Ammon's horn (tissue), 1 donor: ENCODE data around the gene SLC18B1.

Experiments used
- DNase-seq: peaks from one replicate; pipeline ENCODE4 v3.0.0-alpha.2; 2016; ENCODE audit warnings: low spot score

The SLC18B1 gene

DNA sequence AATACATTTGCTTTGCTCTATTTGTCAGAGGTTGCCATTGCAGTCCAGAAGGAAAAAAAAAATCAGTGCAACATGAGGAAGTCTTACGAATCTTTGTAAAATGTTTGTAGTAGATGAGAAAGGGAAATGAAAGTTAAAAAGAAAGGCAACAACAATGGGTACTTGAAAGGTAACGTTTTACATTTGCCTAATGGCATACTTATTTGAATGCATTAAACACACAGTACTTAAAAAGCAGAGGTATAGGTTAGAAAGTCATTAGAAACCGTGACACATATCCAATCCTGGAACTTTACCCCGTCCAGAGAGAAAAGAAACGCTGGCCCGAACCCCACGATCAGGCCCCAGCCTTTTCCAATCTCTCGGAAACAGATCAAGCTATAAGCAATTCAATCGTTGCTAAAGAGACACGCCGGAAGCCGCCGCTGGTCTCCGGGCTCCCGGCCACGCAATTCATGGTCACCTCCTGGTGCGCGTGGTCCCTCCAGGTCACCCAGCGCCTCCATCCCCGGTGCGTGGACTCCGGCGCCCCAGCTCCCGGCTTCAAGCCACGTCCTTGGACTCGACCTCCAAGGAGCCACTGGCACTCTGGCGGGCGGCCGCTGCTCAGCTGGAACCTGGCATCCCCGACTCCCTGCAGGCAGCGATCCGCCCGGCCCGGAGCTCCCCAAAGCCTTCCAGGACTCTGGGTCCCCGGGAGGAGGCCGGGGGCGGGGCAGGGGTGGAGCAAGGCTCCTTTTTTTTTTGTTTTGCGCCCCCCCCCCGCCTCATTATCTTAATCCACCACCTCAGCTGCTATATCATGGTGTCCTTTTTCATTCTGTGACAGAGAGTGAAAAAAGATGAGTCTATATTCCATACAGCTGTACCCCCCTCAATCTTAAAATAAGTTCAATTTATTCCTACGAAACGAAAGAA, at the start of gene SLC18B1:
SLC18B1 (minus strand) TSS at position 687 of the 918 bp plus-strand sequence; CDS start at position 506, 181 bp downstream.
- DNase-seq: peak; percentile 71

DNA sequence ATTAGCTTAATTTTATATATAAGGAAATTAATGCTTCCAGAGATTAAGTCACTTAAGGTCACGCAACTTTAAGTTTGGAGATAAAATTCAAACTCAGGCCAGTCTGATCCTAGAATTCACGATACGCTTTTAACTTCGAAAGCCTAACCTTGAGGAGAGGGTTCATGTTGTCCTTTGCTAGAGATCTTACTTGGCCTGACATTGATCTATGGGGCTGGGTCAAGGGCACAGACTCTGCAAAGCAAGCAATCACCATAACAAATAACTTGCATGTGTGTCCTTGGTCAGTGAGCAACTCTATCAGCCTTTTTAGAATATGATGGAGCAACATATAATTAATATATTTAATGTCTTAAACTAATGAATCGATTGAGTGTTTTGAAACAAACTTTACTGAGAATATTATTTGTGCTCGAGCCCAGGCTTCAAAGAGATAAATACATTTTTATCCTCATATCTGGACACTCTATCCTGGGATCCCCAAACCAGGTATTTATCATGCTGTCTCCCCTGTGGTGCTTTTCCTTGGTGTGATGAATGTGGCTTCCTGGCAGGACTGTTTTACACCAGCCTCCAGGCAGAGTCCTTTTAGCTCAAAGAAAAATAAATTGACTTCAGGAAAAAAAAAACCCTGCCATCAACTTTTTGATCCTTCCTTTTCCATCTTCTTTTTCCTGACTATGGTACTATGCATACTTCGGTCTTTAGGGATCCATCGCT, 45.0 kb upstream of the SLC18B1 start:
- no peak for DNase-seq

DNA sequence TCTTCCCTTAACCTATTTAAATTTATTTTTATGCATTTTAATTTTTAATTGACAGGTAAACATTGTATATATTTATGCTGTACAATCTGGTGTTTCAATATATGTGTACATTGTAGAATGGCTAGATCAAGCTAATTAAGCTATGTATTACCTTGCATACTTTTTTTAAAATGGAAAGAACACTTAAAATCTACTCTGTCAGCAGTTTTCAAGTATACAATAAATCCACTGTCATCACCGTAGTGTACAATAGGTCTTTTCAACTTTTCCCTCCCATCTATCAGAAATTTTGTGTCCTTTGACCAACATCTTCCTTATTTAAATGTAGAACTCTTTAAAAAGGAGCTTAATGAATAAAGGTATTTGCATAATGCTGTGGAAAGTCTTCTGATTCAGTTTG, 43.5 kb upstream of the SLC18B1 start:
- DNase-seq: no peak

DNA sequence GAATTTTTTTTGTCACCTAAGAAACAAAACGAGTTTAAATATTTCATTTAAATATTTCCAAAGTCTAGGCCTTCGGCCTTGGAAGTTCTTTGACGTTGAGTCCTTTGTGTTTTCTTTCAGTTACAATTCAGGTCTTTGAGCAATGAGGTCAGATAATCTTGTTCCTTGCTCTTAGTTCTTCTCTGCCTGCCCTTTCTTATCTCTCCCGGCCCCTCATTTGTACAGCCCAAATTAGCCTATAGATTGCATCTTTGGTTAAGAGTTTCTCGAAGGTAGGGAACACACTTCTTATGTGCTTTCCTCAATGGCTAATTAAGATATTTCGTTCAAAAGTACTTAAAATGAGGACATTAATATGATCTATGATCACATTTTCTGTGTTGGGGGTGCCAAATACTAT, 34.5 kb upstream of the SLC18B1 start:
- no peak for DNase-seq

DNA sequence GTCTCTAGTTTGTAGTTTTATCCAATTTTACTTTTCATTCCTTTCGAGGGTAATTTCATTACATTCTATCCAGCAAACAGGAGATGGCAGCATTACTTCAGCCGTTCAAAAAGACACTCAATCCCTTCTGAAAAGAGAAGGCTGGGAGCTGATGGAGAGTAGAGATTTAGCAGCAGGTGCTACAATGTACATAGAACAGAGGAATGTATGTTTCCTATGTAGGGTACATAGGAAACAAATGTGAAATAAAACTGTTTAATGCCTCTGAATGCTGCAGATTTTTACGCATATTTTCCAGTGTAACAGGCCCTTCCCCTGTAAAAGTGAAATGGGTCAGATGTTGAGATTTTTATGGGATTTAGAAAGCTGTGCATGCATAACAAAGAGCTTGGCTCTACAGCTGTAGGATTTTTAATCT, 31.9 kb upstream of the SLC18B1 start:
- peak; percentile 73 for DNase-seq

DNA sequence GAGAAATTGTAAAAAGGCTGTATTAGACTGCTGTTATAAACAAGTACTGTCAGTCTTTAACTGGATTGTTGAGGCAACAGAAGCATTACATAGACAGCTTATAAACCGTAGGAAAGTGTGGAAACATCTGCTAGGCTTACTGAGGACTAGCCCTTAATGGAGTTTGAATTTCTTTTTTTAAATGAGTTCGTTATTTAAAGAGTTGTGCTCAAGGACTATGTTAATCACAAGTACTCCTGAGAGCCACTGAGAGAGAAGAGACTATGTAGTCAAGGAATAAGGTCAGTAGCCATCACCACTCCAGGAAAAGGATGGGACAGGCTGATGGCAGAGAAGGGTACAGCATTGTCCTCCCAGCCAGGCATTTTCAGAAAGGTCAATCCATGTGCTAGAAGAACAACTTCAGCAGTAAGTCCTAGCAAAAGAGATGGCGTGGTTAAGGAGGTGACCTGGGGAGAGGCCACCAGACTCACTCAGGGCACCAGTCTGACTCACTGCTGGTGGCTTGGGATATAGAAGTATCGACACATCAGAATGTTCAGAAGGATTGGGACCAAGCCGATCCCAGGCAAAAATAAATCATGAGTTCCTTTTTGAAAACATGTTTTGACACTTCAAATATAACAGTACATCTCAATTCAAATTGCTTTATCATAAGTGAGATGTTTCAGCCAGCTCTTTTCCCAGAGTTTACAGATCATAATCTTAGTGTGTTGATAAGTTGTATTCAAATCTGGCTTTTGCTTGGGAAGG, 22.4 kb upstream of the SLC18B1 start:
- no peak for DNase-seq

DNA sequence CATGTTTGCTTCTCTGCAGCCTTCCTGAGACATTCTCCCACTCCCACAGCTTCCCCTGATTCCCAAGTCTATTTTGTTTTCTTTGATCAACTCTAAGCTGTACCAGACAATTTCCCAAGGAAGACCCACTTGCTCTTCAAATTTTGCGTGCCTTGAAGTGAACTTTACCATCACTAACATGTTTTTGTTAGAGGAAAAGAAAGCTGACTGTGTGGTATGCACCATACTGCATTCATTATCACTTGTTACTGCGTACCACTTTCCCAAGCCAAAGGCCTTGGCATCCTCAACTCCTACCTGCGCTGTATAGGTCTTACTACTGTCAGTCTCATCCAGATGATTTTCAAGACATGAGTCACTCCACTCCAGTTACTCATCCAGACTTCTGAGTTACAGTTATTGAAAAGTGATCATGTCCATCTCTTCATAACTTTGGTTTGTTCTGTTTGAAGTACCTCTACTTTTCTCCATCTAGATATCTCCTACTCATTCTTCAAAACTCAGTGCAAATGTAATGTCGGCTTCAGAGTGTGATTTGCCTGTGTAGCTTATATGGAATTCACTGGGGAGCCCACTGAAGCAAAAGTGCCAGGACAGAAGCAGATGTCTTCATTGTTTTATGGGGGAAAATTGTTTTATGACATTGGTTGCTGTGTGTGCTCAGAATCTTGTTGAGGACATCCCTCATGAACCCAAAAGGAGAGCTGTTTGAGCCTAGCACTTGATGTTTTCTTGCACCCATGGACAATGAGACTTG, 21.1 kb upstream of the SLC18B1 start:
- DNase-seq: no peak

DNA sequence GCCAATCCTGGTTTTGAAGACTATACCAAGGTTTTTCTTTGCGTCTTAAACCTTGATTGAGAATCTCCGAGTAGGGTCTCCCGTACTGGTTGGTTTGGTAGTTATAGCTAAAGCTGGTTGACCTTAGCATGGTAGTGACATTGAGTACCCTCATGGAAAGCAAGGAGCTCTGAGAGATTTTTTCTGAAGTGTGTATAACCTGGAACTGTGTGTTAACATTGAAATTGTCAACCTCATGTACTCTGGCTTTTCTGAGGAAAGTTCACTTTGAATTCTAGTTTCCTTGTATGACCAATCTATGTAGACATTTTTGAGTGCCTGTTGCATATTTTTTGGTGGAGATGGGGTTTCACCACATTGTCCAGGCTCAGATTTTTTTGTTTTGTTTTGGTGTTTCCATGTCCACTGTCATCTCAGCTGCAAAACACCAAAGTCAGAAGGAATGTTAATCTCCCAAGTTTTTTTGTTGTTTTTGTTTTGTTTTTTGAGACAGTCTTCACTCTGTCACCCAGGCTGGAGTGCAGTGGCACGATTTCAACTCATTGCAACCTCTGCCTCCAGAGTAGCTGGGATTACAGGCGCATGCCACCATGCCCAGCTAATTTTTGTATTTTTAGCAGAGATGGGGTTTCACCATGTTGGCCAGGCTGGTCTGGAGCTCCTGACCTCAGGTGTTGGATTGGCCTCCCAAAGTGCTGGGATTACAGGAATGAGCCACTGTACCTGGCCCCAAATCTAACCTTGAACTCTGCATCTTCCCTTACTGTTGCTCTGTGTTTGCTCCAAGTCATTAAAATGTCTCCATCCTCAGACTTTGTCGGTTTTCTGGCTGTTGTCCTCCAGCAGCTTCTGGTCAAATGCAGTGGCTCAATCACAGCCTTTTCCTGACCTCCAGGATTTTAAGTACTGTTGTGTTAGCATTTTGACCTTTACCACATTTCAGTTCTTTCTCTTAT, 20.2 kb upstream of the SLC18B1 start:
- no peak for DNase-seq

DNA sequence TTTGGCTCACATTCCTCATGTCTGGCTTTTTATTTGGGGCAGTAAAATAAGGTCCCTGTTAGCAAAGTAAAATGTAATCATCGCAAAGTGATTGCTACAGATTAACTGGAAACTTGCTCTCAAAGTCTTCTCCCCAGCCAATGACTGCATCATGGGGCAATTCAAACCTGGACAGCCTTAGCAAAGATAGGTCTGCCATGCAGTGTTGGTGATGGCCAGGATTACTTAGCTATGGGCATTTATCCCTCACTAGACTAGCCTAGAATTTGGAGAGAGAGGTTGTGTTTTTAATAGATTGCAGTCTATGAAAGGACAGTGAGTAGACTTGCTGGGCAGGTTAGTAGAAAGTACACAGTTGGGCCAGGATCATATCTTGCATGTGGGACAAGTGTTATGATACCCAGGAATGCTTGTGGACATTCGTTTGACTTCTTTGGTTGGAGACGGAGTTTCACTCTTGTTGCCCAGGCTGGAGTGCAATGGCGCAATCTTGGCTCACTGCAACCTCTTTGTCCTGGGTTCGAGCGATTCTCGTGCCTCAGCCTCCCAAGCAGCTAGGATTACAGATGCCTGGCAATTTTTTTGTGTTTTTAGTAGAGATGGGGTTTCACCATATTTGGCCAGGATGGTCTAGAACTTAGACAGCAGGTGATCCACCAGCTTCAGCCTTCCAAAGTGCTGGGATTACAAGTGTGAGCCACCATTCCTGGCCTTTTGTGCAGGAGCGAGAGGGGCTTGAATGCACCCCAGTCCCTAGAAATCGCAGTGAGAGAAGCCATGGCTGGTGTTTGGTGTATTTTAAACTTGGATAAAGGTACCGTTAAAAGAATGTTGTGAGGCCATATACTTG, 19.3 kb upstream of the SLC18B1 start:
- DNase-seq: no peak

DNA sequence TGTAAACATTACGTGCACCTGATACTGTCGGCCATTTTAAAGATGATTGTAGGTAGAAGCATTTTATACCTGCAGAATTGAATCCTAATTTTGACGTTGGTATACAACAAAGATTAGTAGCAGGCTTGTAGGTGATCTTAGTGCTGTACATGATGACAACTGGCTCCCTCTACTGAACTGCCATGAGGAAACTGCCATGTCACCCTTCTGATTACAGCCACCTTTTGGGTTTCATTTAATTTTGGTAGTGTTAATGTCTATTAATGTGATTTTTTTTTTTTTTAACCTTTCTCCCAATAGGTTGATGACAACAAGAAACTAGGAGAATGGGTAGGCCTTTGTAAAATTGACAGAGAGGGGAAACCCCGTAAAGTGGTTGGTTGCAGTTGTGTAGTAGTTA, 18.2 kb upstream of the SLC18B1 start:
- no peak for DNase-seq

DNA sequence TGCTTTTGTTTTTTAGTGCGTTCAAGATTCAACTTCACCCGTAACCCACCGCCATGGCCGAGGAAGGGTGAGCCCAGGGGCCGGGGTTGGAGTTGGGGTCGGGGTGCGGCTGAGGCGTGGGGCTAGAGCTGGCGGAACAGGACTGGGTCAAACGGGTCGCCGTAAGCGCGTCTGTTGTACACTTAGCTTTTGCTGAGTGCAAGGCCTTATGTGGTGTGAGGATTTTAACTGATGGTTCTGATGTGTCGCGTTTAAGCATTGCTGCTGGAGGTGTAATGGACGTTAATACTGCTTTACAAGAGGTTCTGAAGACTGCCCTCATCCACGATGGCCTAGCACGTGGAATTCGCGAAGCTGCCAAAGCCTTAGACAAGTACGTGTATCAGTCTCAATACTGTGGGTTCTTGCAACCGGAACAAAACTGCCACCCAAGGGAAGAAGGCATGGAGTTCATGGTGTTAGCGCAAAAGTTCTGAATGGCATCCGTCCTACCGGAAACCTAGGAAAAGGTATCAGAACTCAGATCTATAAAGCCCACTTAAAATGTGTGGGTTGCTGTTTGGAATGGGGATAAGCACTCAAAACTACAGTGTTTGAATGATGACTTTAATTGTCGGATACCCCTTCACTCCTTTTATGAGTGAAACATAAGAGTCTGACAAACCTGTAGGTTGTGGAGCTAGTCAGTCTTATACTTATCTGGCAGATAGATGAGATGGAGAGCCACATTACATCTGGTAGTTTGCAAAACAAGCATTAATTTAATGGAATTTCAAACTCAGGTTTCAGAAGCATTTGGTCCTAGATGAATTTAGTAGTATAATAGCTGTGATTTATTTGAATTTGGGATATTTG, 16.5 kb upstream of the SLC18B1 start:
- DNase-seq: no peak

DNA sequence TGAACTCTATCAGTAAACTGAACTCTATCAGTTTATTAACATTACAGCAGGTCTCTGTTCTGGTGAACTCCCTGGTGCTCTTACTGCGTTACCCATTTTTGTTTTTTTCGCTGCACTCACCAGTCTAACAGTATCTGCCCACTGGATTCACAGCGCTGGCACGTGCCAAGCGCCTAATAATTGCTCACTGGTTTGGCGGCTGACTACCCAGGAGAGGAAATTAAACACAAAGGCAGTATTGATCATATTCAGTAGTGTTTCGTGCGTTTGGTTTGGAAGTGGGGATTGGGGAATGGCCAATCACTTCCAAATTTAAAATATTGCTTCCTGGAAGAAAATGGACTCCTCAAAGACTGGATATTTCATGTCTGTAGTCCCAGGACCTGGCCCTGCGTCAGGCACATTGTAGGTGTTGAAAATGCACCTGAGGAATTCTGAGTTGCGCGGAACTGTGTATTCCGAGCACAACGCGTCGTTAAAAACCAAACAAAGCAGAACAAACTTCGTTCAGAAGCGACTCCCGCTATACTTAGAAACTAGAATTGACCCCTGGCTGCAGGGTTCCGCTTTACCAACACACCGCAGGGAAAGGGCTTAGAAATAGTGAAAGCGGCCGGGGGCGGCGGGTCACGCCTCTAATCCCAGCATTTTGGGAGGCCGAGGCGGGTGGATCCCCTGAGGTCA, 14.9 kb upstream of the SLC18B1 start:
- peak; percentile 51 for DNase-seq

DNA sequence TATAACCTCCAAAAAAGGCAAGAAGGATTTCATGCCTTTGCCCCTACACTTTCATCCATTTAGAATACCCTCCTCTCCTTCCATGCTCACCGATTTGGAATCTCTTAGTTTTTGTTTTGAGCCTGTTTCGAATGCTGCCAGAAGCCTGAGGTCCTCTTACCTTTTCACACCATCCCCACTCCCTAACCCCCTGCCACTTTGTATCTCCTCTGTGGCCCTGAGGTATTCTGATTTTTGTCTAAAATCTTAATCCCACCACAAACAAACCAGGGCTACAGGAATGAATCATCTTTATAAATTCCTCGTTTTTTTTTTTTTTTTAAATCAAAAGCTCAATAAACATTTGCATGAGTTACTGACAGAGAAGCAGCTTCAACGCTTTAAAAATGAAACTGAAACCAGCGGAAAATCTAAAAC, 14.3 kb upstream of the SLC18B1 start:
- DNase-seq: no peak

DNA sequence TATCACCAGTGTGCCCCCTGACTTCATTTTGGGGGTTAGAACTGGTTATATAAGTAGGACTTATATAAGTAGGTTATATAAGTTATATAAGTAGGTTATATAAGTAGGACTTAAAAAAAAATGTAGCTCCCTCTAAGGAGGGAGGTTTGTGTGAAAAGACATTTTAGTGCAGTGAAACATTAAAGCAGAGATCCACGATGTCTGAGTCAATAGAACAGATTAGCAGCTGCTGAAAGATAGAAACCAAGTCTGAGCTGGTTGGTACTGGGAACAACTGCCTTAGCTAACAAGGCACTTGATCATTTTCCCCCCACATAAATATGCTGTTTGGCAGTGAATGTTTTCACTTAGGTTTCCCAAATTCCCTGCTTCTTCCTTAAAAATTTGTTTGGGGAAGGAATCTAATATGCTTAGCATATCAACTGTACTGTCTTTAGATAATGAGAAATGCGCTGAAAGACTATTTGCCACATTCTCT, 13.9 kb upstream of the SLC18B1 start:
- peak; percentile 45 for DNase-seq

DNA sequence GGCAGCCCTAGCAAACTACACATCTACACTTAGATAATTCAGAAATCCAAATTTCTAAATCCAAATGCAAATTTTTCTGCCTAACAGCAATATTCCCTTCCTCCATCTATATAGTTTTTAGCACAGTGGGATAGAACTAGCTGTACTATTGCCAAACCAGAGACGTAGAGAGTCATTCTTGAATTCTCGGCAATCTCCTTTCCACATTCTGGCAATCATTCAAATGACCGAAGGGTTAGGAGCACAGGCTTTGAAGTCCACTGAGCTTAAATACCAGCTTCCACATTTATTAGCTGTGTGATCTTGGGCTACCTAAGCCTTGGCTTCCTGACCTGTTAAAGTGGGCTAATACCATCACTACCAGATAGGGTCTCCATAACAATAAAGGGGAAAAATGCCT, 12.8 kb upstream of the SLC18B1 start:
- DNase-seq: no peak

DNA sequence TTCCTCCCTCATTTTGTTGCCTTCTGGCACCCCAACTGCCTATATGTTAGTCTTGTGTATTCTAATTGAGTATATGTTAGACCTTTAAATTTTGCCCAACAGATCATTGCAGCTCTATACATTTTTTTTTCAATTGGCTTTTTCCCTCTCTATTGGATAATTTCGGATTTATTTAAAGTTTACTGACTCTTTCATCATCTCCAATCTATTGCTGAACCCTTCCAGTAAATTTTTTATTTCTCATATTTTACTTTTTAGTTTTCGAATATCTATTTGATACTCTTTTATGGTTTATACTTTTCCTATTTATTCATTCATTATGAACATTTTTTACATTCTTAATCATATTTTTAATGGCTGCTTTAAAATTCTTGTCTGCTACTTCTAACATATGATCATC, 7.1 kb upstream of the SLC18B1 start:
- DNase-seq: no peak

DNA sequence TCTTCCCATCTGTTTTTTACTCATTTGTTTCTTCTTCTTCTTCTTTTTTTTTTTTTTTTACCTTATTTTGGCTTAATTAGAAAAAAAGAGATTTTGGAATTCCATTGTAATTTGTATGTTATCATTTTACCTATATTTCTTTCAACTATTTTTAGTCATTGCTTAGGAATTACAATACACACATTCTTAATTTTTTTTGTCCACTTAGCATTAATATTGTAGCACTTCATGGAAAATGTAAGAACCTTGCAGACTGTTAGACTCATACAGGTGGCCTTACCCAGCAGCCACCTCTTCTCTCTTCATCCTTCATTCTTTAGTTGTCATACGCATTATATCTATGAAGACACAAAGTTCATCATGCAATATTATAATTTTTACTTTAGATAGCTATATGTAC, 5.8 kb upstream of the SLC18B1 start:
- no peak for DNase-seq

DNA sequence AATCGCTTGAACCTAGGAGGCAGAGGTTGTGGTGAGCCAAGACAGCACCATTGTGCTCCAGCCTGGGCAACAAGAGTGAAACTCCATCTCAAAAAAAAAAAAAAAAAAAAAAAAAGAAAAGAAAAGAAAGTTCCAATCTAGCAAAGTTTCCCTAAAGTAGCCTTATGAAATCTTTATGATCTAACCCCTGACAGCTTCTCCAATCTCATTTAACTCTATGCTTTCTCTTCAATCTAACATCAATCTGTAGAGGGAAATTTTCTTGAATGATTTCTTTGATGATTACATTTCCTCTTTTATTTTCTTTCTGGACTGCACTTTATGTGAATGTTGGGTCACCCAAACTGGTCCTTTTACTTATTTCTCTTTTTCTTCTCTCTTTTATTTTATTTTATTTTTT, 2.2 kb upstream of the SLC18B1 start:
- DNase-seq: no peak
